Loucy (cell line): ENCODE results near the gene DDX42.

Source experiments
- CTCF ChIP-seq: fragments of 200-600 bp; sonication (generic); conservative IDR thresholded peaks from 2 replicates; pipeline ENCODE4 v1.5.1; 2014; ENCODE audit warnings: mild to moderate bottlenecking, antibody characterized with exemption, low read length
- EZH2phosphoT487 ChIP-seq: fragments of 200-600 bp; IDR thresholded peaks from 2 replicates; pipeline ENCODE4 v1.6.1; 2018; ENCODE audit warnings: antibody characterized with exemption, mild to moderate bottlenecking, moderate library complexity, borderline replicate concordance

GRCh38 chr17:63832455-63832854, 58.5 kb downstream of the DDX42 start:
- 0 out of 2 replicates have a peak, but pooled peaks have one; percentile 16 for TF ChIP-seq CTCF
- TF ChIP-seq EZH2phosphoT487, result no peak
